NCI-H1436 (cell line): ENCODE measurements around the gene SLC5A5.

Source experiments
- DNase-seq: peaks from one replicate; lab custom pipeline; 2025; lab: John Stamatoyannopoulos, UW

Gene SLC5A5

DNA sequence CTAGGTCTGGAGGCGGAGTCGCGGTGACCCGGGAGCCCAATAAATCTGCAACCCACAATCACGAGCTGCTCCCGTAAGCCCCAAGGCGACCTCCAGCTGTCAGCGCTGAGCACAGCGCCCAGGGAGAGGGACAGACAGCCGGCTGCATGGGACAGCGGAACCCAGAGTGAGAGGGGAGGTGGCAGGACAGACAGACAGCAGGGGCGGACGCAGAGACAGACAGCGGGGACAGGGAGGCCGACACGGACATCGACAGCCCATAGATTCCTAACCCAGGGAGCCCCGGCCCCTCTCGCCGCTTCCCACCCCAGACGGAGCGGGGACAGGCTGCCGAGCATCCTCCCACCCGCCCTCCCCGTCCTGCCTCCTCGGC lies at the start of gene SLC5A5:
Gene SLC5A5 (plus strand): TSS at position 68 of the 373 bp plus-strand sequence. CDS start 375 bp downstream, outside the sequence.
- no peak for DNase-seq

DNA sequence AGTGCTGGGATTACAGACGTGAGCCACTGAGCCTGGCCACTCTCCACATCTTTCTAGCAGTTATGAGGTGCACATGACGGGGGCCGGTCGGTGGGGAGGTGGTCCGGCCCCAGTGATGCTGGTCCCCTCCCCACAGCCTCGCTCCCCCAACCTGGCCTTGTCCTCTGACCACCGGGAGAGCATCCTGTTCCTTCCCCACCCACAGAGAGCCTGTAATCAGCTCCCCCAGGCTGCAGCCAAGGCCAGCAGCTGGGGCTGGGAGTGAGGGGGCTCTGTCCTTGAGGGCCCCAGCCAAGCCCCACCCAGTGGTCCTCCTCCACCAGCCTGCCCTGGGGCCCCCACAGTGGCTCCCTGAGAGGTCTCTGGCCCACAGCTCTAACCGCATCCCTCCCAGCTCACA lies 47.4 kb upstream of the SLC5A5 start:
- no peak for DNase-seq

DNA sequence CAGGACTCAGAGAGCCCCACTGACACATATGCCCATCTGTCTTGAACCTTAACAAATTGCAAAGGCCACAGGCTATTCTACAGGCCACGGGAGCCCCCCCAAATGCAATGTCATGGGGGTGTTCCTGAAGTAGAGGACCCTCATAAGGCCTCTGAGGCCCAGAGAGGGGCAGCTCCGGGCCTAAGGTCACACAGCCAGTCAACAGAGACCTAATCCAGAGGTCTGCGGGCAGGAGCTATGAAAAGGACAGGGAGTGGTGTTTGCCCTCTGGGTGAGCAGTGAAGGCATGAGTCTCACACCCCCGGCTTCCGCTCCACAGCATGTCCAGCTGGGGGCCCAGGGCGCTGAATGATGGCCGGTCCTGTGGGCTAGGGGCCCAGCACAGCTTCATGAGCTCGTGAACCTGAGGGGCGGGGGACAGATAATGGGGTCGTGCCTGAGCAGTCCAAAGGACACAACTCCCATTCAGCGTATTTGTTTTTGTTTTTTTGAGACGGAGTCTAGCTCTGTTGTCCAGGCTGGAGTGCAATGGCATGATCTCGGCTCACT lies 45.2 kb upstream of the SLC5A5 start:
- no peak for DNase-seq

DNA sequence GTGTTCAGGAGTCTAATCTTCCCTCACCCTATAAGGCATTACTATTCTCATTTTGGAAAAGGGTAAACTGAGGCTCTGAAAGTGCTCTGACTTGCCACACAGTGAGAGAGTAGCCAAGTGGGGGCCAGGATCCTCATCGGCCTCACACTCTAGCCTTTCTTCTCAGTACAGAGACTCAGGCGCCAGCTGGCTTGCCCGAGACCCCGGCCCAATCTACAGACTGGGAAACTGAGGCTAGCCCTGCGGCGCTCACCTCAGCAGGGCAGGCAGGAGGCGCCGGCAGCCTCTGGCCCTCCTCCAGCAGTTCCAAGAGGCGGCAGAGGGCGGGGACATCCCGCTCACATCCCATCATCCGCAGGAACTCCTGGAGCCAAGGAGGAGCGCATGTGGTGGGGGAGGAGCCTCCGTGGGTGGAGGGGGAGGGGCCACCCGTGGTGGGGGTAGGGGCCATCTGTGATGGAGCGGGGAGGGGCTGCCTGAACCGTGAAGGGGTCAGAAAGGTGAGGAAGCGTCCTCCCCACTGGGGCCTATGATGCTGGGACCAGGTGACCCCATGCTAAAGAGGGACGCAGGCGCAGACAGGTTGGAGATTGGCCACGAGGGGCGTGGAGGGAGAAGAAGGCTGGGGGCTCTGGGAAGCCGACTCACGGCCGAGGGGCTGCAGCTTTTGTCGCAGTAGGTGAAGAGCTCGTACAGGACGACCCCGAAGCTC lies 41.7 kb upstream of the SLC5A5 start:
- DNase-seq, result no peak

DNA sequence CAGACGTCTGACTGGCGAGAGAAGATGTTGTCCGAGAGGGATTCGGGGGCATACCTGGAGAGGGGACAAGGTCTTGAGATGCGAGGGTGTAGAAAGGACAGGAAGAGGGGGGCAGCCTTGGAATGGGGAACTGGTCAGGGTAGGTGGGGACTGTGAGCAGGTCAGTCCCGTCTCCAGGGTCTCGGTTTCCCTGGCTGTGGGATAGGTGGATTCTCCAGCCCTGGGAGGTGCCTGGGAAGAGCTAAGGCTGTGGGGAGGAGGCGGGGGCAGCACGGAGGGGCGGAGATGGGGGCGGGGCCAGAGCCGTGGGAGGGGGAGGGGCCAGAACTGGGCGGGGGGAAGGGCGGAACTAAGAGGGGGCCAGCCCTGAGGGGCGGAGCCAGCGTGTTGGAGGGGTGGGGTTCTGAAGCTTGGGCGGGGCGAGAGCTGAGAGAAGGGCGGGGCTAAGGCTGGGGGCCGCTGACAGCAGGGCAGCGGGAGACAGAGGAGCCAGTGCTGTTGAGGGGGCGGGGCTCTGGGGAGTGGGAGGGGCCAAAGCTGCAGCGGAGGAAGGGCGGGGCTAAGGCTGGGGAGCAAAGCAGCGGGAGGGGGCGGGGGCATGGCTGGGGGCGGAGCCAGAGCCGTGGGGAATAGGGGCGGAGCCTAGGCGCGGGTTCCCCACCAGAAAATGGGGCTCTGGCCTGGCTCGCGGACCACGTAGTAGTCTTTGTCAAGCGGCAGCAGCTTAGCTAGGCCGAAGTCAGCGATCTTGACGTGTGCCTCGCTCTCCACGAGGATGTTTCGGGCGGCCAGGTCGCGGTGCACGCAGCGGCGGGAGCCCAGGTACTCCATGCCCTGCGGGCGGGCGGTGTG lies 41.0 kb upstream of the SLC5A5 start:
- peak; percentile 83 for DNase-seq

DNA sequence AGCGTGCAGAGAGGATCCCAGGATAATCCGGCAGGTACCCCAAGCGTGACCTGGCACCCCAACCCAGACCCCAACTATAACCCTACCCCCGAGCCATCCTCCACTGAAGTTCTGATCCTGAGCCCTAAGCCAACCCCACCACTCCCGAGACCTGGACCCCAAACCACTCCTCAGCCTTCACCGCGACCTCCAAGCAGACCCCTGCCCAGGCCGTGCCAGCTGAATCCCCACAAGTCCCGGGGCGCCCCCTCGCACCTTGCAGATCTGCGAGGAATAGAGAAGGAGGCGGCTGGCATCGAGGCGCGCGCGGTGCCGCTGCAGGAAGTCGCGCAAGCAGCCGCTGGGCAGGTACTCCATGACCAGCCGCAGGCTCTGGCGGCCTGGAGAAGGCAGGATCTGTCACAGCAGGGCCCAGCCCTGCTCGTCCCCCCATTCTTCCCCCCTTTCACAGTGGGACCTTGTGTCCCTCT lies 40.3 kb upstream of the SLC5A5 start:
- no peak for DNase-seq

DNA sequence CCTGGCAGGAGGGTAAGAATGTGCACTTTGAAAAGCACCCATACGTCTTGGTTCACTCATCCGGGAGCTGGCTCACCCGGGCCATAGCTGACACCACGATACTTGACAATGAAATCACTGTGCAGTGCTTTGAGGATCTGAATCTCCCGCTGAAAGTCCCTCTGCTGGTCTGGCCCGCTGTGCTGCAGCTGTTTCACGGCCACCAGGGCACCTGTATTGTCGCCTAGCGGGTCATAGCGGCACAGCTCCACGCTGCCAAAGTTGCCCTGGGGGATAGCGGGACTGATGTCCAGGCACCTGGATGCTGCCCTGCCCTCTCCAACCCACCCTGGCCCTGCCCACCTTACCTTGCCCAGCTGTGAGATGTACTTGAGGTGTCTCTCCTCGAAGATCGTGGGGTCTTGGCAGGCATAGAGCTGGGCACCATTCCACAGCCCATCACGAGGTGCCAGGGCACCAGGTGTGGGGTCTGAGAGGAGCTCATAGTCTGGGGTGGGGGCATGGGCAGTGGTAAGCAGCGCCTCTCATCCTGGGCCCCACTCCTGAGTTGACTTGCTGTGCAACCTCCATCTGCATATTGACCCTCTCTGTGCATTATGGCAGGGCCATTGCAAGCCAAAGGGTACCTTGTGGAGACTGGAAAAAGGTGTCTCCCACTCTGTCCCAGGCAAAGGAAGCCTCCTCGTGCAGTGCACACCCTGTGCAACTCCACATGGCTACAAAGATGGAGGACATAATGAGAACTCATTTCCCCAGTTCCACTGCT lies 39.1 kb upstream of the SLC5A5 start:
- DNase-seq, result no peak

DNA sequence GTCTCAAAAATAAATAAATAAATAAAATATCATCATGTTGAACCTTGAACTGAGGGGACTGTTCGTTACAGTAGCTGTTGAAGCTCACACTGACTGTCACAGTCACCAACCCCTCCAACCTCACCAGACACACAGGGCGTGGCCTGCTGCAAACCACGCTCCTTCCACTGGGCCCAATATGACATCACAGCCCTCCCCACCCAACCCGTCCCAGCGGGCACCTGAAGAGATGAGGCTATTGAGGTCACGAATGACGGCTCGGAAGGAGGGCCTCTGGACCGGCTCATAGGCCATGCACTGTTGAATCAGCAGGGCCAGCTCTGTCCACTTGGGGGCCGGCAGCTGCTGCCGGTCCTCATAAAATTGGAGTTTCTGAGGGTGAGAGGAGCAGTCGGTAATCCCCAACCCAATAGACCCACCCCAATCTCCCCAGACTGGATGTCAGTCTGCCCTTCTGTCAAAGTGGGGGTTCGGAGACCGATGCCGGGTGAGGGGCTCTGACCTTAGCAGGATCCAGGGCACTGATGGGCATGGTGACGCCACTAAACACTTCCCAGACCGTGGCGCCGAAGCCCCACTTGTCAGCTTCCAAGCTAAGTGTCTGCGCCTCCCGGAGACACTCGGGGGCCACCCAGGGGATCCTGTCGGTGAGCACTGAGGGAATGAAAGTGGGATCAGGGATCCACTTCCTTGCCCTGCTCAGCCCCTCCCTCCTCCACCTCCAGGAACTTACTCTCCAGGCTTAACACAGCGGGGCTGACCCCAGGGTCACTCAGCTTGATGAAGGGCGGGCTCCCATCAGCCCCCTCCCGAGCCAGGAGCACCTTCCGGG lies 37.2 kb upstream of the SLC5A5 start:
- DNase-seq, result no peak

DNA sequence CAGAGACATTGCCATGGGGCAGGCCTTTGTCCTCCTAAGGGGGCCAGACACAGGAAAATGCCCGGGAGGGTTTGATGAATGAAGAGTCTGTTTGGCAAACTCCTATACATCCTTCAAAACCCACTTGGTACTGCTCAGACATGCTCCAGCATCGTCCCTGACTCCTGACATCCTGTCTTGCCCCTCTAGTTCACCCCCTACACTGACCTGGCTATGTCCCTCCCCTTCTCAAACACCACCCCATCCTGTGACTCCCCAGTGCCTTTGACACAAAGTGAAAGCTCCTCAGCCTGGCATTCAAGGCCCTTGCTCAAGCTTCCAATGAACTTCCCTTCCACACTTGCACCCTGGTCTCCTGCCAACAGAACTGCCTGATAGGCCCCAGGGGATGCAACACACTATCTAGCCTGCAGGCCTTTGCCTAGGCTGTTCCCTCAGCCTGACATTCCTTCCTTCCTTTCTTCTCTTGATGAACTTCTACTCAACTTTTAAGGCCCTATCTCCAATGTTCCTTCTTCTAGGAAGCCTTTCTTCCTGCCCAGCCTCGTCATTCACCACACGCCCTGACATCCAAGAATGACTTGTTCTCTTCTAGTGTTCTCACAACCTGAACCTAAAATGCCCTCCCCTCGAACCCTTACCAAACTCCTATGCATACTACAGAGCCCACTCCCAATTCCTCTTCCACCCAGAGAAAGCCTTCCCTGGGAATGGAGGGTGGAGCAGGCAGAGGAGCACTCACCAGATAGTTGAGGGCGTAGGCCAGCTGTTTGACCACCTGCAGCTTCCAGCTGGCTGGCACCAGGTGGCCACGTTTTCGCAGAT lies 36.4 kb upstream of the SLC5A5 start:
- DNase-seq, result no peak

DNA sequence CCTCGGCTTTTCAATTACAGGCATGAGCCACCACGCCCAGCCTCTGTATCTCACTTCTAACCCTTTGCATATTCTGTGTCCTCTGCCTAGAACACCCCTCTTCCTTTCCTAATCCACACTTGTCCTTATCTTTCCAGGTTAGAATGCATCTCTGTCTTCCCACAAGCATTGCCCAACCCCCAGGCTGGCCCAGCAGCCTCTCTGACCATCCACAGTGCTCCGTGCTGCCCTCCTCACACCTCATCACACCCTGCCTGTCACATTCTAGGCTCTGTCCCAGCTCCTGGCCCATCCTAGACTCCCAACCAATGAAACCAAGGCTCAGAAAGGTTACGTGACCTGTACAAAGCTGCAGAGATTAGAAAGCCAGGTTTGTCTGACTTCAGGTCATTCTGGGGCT lies 35.2 kb upstream of the SLC5A5 start:
- no peak for DNase-seq

DNA sequence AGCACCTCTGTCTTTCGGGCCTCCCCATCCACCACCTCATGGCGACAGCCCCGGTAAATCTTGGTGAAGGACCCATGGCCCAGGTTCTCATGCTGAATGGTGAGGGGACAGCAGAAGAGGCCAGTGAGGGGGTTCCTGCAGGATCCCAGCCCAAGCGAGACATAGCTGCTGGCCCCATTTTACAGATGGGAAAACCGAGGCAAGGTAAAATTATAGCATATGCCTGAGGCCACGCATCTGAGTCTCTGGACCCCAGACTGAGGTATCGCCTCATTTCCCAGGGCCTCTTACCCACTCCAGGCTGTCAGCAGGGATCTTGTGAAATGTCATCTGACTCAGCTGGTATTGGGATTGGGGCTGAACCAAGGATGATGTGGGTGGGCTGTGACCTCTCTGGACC lies 33.8 kb upstream of the SLC5A5 start:
- DNase-seq, result no peak

DNA sequence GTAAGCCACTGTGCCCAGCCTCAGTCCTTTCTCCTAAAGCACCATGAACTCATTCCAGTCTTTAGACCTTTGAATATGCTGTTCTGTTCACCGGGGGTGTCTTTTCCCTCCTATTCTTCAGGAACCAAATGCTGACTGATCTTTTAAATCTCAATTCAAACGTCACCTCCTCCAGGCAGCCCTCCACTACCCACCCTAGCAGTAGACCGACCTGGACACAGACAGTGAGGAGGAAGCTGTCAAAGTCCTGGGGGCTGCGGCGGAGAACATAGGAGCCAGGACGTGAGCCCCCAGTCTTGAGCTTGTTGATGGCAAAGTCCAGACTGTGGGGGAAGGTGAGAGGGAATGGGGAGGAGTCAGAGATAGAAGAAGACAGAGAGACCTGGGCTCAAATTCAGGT lies 31.7 kb upstream of the SLC5A5 start:
- DNase-seq, result no peak

DNA sequence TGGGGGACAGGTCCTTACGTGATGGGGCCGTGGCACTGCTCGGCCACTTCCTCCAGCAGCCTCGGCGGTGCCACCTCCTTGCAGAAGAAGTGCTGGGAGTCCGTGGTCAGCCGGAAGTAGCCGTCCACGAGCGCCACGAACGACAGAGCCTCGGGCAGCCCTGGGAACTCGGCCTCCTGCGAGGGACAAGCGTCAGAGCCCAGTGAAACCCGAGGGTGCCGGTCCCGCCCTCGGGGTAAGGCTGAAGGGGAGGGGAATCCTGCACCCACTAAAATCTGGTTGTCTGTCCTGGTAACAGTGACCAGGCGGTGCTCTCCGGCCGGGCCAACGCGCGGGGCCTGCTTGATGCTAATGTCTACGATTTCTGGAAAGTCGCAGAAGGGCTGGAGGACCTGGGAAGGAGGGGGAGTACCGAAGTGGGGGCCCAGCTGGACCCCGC lies 30.4 kb upstream of the SLC5A5 start:
- DNase-seq, result no peak

DNA sequence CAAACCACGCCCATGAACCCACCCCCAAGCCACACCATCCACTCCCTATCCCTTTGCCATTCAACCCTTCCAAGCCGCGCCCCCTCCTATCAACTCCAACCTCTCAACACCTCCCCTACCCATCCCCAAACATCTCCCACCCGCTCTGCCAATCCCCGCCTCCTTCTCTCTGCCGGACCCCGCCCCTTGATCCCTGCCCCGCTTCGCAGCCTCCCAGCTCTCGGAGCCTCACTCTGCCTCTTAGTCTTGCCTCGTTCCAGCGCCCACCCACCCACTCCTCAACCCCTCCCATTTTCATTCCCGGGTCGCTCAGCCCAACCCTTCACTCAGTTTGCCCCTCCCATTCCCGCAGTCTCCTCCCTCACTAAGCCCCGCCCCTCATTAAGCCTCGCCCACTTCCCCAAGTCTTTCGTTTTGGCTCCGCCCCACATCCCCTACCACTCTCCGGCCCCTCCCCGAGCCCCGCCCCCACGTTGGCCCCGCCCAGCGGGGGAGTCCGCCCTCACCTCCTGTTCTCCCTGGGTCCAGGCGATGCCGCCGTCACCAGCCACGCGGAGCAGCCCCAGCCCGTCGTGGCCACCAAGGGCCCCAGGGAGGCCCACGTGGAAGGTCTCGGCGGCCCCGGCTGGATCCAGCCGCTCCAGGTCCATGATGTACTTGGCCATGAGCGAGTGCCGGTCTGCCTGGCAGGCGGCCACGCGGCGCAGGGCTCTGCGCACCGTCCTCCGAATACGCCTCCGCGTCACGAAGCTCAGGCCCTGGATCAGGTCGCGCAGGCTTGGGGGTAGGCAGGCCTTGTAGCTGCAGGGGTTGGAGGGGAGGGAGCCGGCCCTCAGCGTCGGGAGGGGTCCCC lies 29.7 kb upstream of the SLC5A5 start:
- peak; percentile 90 for DNase-seq

DNA sequence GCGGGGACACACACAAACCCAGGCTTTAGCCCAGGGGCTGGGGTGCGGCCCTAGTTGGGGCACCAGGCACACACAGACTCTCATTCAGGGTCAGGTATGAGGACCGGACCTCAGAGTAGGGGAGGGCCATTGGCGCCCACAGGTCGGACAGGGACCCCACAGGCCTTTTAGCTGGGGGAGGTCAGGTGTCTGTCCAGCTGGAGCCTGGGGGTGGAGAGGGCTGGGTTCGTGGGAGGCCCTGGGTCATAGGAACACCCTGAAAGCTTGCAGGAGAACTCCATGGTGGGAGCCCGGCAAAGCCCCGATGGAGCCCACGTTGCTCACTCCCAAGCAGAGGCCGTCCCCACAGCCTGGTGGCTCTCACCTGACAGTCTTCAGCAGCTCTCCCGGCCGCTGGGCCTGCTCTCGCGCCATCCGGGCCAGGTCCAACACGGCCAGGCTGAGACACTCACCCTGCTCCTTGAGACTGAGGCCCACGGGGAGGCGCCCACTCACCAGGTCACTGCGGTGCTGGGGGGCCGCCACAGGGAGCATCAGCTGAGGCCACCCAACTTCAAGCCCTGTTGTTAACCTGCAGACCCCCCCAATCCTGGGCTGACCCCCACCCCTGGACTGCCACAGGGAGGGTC lies 29.0 kb upstream of the SLC5A5 start:
- no peak for DNase-seq

DNA sequence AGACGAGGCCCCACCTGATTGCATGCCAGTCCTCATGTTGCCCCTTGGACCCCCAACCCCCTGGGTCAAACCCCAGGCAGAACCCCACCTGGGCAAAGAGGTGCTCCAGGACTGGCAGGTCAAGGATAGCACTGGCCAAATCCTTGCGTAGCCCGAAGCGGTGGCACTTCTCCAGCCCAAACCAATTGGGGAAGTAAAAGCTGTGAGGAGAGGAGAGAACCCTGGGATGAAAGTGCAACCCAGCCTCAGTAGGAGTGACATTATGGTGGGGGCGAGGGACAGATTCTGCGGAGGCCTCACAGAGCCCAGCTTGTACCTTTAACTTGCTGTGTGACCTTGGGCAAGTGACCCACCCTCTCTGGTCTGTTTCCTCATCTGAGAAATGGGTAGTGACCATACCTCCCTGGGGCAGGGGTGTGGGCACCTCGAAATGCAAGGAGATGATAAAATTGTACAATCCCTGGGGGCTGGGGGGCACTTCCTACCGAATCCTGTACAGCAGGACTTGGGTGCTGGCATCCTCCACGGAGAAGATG lies 28.4 kb upstream of the SLC5A5 start:
- no peak for DNase-seq

DNA sequence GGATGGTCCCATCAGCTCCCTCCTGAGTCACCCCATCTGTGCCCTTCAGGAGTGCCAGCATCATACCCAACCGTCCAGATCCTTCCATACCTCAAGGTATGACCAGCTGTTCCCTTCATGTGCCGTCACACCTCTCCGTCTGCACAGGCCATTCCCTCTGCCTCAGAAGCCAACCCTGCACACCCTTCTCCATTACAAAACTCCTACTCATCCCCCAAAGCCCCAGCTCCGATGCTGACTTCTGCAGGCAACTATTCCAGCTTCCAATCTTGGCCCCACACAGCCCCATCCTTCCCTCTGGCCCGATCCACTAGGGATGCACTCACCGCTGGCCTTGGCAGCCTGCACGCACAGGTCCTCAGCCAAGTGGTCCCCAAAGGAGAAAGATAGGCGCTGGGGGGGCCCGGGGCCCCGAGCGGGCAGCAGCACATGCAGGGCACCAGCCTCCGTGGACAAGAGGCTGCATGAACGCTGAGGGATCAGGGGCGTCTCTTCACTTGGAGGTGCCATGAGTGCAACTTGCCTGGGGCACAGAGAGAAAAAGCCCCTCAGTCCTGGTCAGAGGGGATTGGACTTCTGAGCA lies 27.7 kb upstream of the SLC5A5 start:
- no peak for DNase-seq

DNA sequence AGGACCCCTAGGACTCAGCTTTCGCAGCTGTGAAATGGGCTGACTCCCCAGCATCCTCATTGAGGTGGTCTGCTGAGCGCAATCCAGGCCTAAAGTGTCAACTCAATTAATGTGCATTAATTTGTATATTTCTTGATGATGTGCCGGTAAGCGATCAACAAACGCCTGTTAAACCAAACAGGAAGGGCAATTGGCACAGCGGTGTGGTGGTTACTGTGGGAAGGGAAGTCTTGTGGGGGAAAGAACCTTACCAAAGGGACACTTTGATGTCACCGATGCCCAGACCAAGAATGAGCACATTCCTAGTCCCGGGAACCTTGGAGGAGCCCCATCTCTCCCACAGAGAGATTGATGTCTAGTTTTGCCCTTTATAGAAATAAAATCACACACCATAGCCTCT lies 25.6 kb upstream of the SLC5A5 start:
- no peak for DNase-seq
